ENCODE results near the gene KCNF1.

- TF ChIP-seq POLR2A (IDR thresholded peaks at IDR 0.05) (no peak), CTCF (IDR thresholded peaks at IDR 0.05) (no peak)
These were observed 20.3 kb upstream of the KCNF1 start for GRCh38 chr2:10891390-10891789.
